WTC11 (cell line): Measurements from ENCODE around the gene SLC25A22.

Experiments used
- CBFB ChIP-seq: sonication (generic); formaldehyde crosslinking; IDR thresholded peaks from 2 replicates; pipeline ENCODE4 v1.8.1; 2022; ENCODE audit warnings: mild to moderate bottlenecking, low read depth, missing genetic modification reagents
- CTCF ChIP-seq: fragments of 200-600 bp; IDR thresholded peaks from 2 replicates; pipeline ENCODE4 v1.8.0; 2022; ENCODE audit warnings: antibody characterized with exemption
- ESRRA ChIP-seq: sonication (generic); formaldehyde crosslinking; IDR thresholded peaks from 2 replicates; pipeline ENCODE4 v1.8.1; 2022; ENCODE audit warnings: mild to moderate bottlenecking, missing genetic modification reagents, borderline replicate concordance
- FOXP4 ChIP-seq: sonication (generic); formaldehyde crosslinking; IDR thresholded peaks from 2 replicates; pipeline ENCODE4 v1.8.0; 2022; ENCODE audit warnings: mild to moderate bottlenecking, missing genetic modification reagents
- MLX ChIP-seq: sonication (generic); formaldehyde crosslinking; IDR thresholded peaks from 2 replicates; pipeline ENCODE4 v1.8.1; 2023; ENCODE audit warnings: mild to moderate bottlenecking, missing genetic modification reagents, moderate library complexity
- OVOL2 ChIP-seq: fragments of 250-450 bp; sonication (Bioruptor Pico); IDR thresholded peaks from 2 replicates; pipeline ENCODE4 v1.9.0; 2021; ENCODE audit warnings: mild to moderate bottlenecking, borderline replicate concordance
- STAT6 ChIP-seq: sonication (generic); formaldehyde crosslinking; conservative IDR thresholded peaks from 2 replicates; pipeline ENCODE4 v1.8.1; 2023; ENCODE audit warnings: mild to moderate bottlenecking, low read depth, missing genetic modification reagents, moderate library complexity
- USF2 ChIP-seq: sonication (generic); formaldehyde crosslinking; IDR thresholded peaks from 2 replicates; pipeline ENCODE4 v1.8.1; 2023; ENCODE audit warnings: mild to moderate bottlenecking, missing genetic modification reagents, moderate library complexity
- ZBTB43 ChIP-seq: sonication (generic); formaldehyde crosslinking; IDR thresholded peaks from 2 replicates; pipeline ENCODE4 v1.8.1; 2023; ENCODE audit warnings: mild to moderate bottlenecking, missing genetic modification reagents
- ZNF121 ChIP-seq: sonication (generic); formaldehyde crosslinking; IDR thresholded peaks from 2 replicates; pipeline ENCODE4 v1.8.0; 2023; ENCODE audit warnings: missing genetic modification reagents
- ZNF138 ChIP-seq: sonication (generic); formaldehyde crosslinking; conservative IDR thresholded peaks from 2 replicates; pipeline ENCODE4 v1.8.1; 2022; ENCODE audit warnings: mild to moderate bottlenecking, moderate library complexity, missing genetic modification reagents
- ZNF232 ChIP-seq: sonication (generic); formaldehyde crosslinking; IDR thresholded peaks from 2 replicates; pipeline ENCODE4 v1.8.0; 2022; ENCODE audit warnings: mild to moderate bottlenecking, missing genetic modification reagents
- ZNF423 ChIP-seq: fragments of 250-450 bp; sonication (Bioruptor Pico); IDR thresholded peaks from 2 replicates; pipeline ENCODE4 v2.1.2; 2022; ENCODE audit warnings: mild to moderate bottlenecking, moderate library complexity
- ZNF512 ChIP-seq: sonication (generic); formaldehyde crosslinking; IDR thresholded peaks from 2 replicates; pipeline ENCODE4 v1.8.1; 2022; ENCODE audit warnings: missing genetic modification reagents, borderline replicate concordance

- TF ChIP-seq CTCF (no peak), USF2 (CRISPR knock-in tag) (no peak), ZNF138 (CRISPR knock-in tag) (no peak), ZNF512 (CRISPR knock-in tag) (no peak), OVOL2 (no peak), CBFB (CRISPR knock-in tag) (no peak), MLX (CRISPR knock-in tag) (no peak), ESRRA (no peak), ZBTB43 (no peak), STAT6 (CRISPR knock-in tag) (no peak), ZNF121 (CRISPR knock-in tag) (no peak), ZNF423 (CRISPR knock-in tag) (no peak), FOXP4 (CRISPR knock-in tag) (no peak), ZNF232 (CRISPR knock-in tag) (no peak)
Observed at GRCh38 chr11:794766-795633, 3.1 kb downstream of the SLC25A22 start.
